Adrenal gland (tissue), 12 donors: Measurements from ENCODE around the gene ENG. TPM values are rescaled to one million over a fixed set of nuclear protein-coding genes. Genes with fewer than 3 reads are reported as not detected.

Experiments used
- DNase-seq, 7 donors: peaks; one replicate each; pipeline ENCODE4 v3.0.0-alpha.2; 2019 to 2020
- H3K27ac ChIP-seq, 5 donors: fragments of 200-600 bp; sonication (generic) in 4 of 5; 1 replicate in 3 of 5; 2 replicates in 2 of 5; pipeline versions ENCODE4 v1.5.1 to v1.8.0; 2016 to 2020; ENCODE audit warnings: mild to moderate bottlenecking in 1 of 5
- H3K27me3 ChIP-seq: fragments of 200-600 bp; 2 replicates; pipeline ENCODE4 v1.8.0; 2021
- H3K36me3 ChIP-seq, 2 donors: fragments of 200-600 bp; replicated peaks in 1 of 2; 1 replicate in 1 of 2; 2 replicates in 1 of 2; pipeline versions ENCODE4 v1.5.1 to v1.8.0; 2018 to 2022
- H3K4me1 ChIP-seq, 2 donors: fragments of 200-600 bp; replicated peaks in 1 of 2; 1 replicate in 1 of 2; 2 replicates in 1 of 2; pipeline versions ENCODE4 v1.5.1 to v1.8.0; 2018 to 2021
- H3K4me3 ChIP-seq, 4 donors: fragments of 200-600 bp; sonication (generic) in 3 of 4; one replicate each; pipeline ENCODE4 v1.5.1; 2016 to 2018
- H3K9me3 ChIP-seq, 3 donors: fragments of 200-600 bp; sonication (generic) in 1 of 3; replicated peaks in 1 of 3; 1 replicate in 2 of 3; 2 replicates in 1 of 3; pipeline versions ENCODE4 v1.5.1 to v1.8.0; 2016 to 2021
- CTCF ChIP-seq, 6 experiments: fragments of 450-650 bp in 4 of 6; fragments of 200-600 bp in 2 of 6; sonication (generic) in 1 of 6; IDR thresholded peaks; 1 replicate in 5 of 6; 2 replicates in 1 of 6; pipeline versions ENCODE4 v1.5.1 to v1.8.0; 2016 to 2021; ENCODE audit warnings: antibody characterized with exemption in 6 of 6, mild to moderate bottlenecking in 2 of 6, moderate library complexity in 1 of 6
- POLR2A ChIP-seq, 2 donors: fragments of 450-650 bp; IDR thresholded peaks; one replicate each; pipeline ENCODE4 v1.6.1; 2017; ENCODE audit warnings: antibody characterized with exemption in 2 of 2, mild to moderate bottlenecking in 2 of 2, moderate library complexity in 1 of 2
- WGBS, 4 donors: extraction: QIAGEN DNeasy Blood & Tissue Kit in 2 of 4; methylation state at CpG; one replicate each; pipeline versions ENCODE4 v1.1.5 to v1.1.7; 2013 to 2017; 5-methylcytosine and 5-hydroxymethylcytosine counted together
- intact Hi-C, 2 donors: fragments of 100-400 bp; cut with DNase I; formaldehyde crosslinking; loops; one replicate each; pipeline versions ENCODE4 v1.14.1 to v1.15.0; 2022 to 2023
- polyA plus RNA-seq, 3 donors: library from polyadenylated mRNA; stranded (reverse); fragments of 200-250 nt in 2 of 3; fragments of 350-450 nt in 1 of 3; fragmentation: Illumina TruSeq in 1 of 3; extraction: RNeasy Lipid Tissue Mini Kit (QIAGEN cat#74804) in 1 of 3; gene quantifications; one replicate each; pipeline ENCODE4 v1.2.3, GENCODE V29; 2013 to 2014
- total RNA-seq, 9 donors: library from RNA; depleted of rRNA in 4 of 9; stranded (reverse); fragments of >200 nt in 4 of 9; fragments of 120-200 nt in 1 of 9; fragmentation: NEBNext Ultra II Directional in 1 of 9; extraction: Animal tissue kit (Norgen Biotek cat#: 25700) in 1 of 9; gene quantifications; one replicate each; pipeline versions ENCODE4 v1.1.0 to v1.2.4, GENCODE V29; 2013 to 2023
- donor health status: healthy with polysubstance abuse.
- donor health status: Bipolar disorder and iron deficiency.
- donor health status: DM: yes; HTN: yes; CAD: no.
- donor health status: DM: no; HTN: no; CAD: no.
- donor health status: DM: no; HTN: no; CAD: no.
- donor health status: DM: yes; HTN: yes; CAD: no.

ENG gene
- total and polyA plus RNA-seq, 12 donors, result 4.3 to 214 (median 106) TPM

GRCh38 chr9:127854960-127855359, 502 bp upstream of the ENG start:
- 65 to 69% (median 68%) methylated on average over 9 to 11 of the region's 11 CpGs for WGBS, 4 donors
- peak overlapping the region in 4 of 5 donors; percentile 72 to 96 (median 80) for H3K27ac ChIP-seq
- intact Hi-C loops, result no loop called here
- no peak for DNase-seq
- H3K9me3 ChIP-seq, result no peaks in the 10 kb centered on the region
- peaks cover 0 to 26% of the 10 kb centered on the region in 2 donors for H3K4me1 ChIP-seq
- no peak for TF ChIP-seq POLR2A (IDR thresholded peaks at IDR 0.05)
- no peak for TF ChIP-seq CTCF (IDR thresholded peaks at IDR 0.05)
- no peaks in the 10 kb centered on the region for H3K36me3 ChIP-seq
- no peaks in the 10 kb centered on the region for H3K27me3 ChIP-seq
- peak overlapping the region in 1 of 4 donors; percentile 73 for H3K4me3 ChIP-seq

- 46 to 75% (median 55%) methylated on average over 8 to 13 of the region's 13 CpGs for WGBS, 4 donors
- Histone ChIP-seq H3K4me3 (peak overlapping the region in 3 of 4 donors; percentile 15 to 73 (median 68)), H3K36me3 (no peaks in the 10 kb centered on the region), H3K4me1 (peaks cover 0 to 17% of the 10 kb centered on the region in 2 donors), H3K27me3 (no peaks in the 10 kb centered on the region), H3K27ac (peak overlapping the region; percentile 39 to 96 (median 79)), H3K9me3 (no peaks in the 10 kb centered on the region)
- no peak for TF ChIP-seq CTCF (IDR thresholded peaks at IDR 0.05)
- TF ChIP-seq POLR2A (IDR thresholded peaks at IDR 0.05), result no peak
- no peak for DNase-seq
- intact Hi-C loops, result no loop called here
Measured at GRCh38 chr9:127853312-127854183, 910 bp downstream of the ENG start.

- H3K4me3 ChIP-seq, result peak overlapping the region in 2 of 4 donors; percentile 68 to 73
- intact Hi-C loops, result no loop called here
- TF ChIP-seq CTCF (IDR thresholded peaks at IDR 0.05) (no peak), POLR2A (IDR thresholded peaks at IDR 0.05) (no peak)
- H3K27me3 ChIP-seq, result no peaks in the 10 kb centered on the region
- DNase-seq, result no peak
- WGBS, 4 donors, result 49 to 78% (median 67%) methylated on average over 6 to 9 of the region's 9 CpGs
- no peaks in the 10 kb centered on the region for H3K9me3 ChIP-seq
- H3K27ac ChIP-seq, result peak overlapping the region in 3 of 5 donors; percentile 72 to 96 (median 79)
- H3K36me3 ChIP-seq, result no peaks in the 10 kb centered on the region
- peaks cover 0 to 11% of the 10 kb centered on the region in 2 donors for H3K4me1 ChIP-seq
Measured at GRCh38 chr9:127852829-127853228, 1.6 kb downstream of the ENG start.

- intact Hi-C loops, result no loop called here
- WGBS, 4 donors, result 81 to 87% (median 84%) methylated on average over 9 to 17 of the region's 17 CpGs
- H3K4me1 ChIP-seq, result peaks cover 0 to 29% of the 10 kb centered on the region in 2 donors
Measured at GRCh38 chr9:127850286-127850830, 4.1 kb downstream of the ENG start.

More at GRCh38 chr9:127850286-127850830, 4.1 kb downstream of the ENG start:
- no peak for TF ChIP-seq POLR2A (IDR thresholded peaks at IDR 0.05)
- no peak for TF ChIP-seq CTCF (IDR thresholded peaks at IDR 0.05)
- Histone ChIP-seq H3K27me3 (no peaks in the 10 kb centered on the region), H3K9me3 (no peaks in the 10 kb centered on the region), H3K27ac (peak overlapping the region in 2 of 5 donors; percentile 39 to 56), H3K36me3 (no peaks in the 10 kb centered on the region), H3K4me3 (peak overlapping the region in 1 of 4 donors; percentile 73)
- DNase-seq, result no peak
